Loucy (cell line): ENCODE measurements around the gene SCD.

Source experiments
- H2AFZ ChIP-seq: fragments of 200-600 bp; sonication (generic); 2 replicates; pipeline ENCODE4 v1.6.0; 2016; ENCODE audit warnings: antibody characterized with exemption, mild to moderate bottlenecking, low read length, moderate library complexity
- H3F3A ChIP-seq: fragments of 200-600 bp; 2 replicates; pipeline ENCODE4 v1.6.0; 2016; ENCODE audit warnings: antibody characterized with exemption, low read depth, mild to moderate bottlenecking
- H3K27me3 ChIP-seq: fragments of 200-600 bp; sonication (generic); 2 replicates; pipeline ENCODE4 v1.6.1; 2014; ENCODE audit warnings: low read length, mild to moderate bottlenecking; ENCODE audit not compliant: insufficient read depth, poor library complexity, severe bottlenecking
- H3K36me3 ChIP-seq: fragments of 200-600 bp; sonication (generic); 2 replicates; pipeline ENCODE4 v1.6.1; 2016; ENCODE audit warnings: low read length; ENCODE audit not compliant: insufficient read depth
- H3K4me1 ChIP-seq: fragments of 200-600 bp; sonication (generic); 2 replicates; pipeline ENCODE4 v1.5.1; 2014; ENCODE audit warnings: low read length, mild to moderate bottlenecking; ENCODE audit not compliant: insufficient read depth, poor library complexity, severe bottlenecking
- H3K4me2 ChIP-seq: fragments of 200-600 bp; sonication (generic); 2 replicates; pipeline ENCODE4 v1.6.0; 2014; ENCODE audit warnings: antibody characterized with exemption, low read length, low read depth, mild to moderate bottlenecking; ENCODE audit not compliant: poor library complexity, severe bottlenecking
- H3K4me3 ChIP-seq: fragments of 200-600 bp; sonication (generic); 2 replicates; pipeline ENCODE4 v1.5.1; 2014; ENCODE audit warnings: low read length, mild to moderate bottlenecking, mixed read lengths; ENCODE audit not compliant: poor library complexity, severe bottlenecking
- H3K79me2 ChIP-seq: fragments of 200-600 bp; sonication (generic); 2 replicates; pipeline ENCODE4 v1.6.1; 2014; ENCODE audit warnings: low read length; ENCODE audit not compliant: insufficient read depth
- H3K9ac ChIP-seq: fragments of 200-600 bp; sonication (generic); 2 replicates; pipeline ENCODE4 v1.6.0; 2014; ENCODE audit warnings: mild to moderate bottlenecking, low read depth, low read length, moderate library complexity; ENCODE audit not compliant: poor library complexity, severe bottlenecking
- H3K9me2 ChIP-seq: fragments of 200-600 bp; sonication (generic); replicated peaks from 2 replicates; pipeline ENCODE4 v1.6.1; 2016; ENCODE audit warnings: low read depth, low read length, mixed read lengths
- H3K9me3 ChIP-seq: fragments of 200-600 bp; sonication (generic); 2 replicates; pipeline ENCODE4 v1.6.1; 2014; ENCODE audit warnings: mild to moderate bottlenecking, antibody characterized with exemption, low read length, low read depth; ENCODE audit not compliant: insufficient read depth
- H4K20me1 ChIP-seq: fragments of 200-600 bp; sonication (generic); 2 replicates; pipeline ENCODE4 v1.6.0; 2014; ENCODE audit warnings: antibody characterized with exemption, low read length, mild to moderate bottlenecking; ENCODE audit not compliant: insufficient read depth, poor library complexity, severe bottlenecking
- CTCF ChIP-seq: fragments of 200-600 bp; sonication (generic); conservative IDR thresholded peaks from 2 replicates; pipeline ENCODE4 v1.5.1; 2014; ENCODE audit warnings: mild to moderate bottlenecking, antibody characterized with exemption, low read length
- EZH2phosphoT487 ChIP-seq: fragments of 200-600 bp; IDR thresholded peaks from 2 replicates; pipeline ENCODE4 v1.6.1; 2018; ENCODE audit warnings: antibody characterized with exemption, mild to moderate bottlenecking, moderate library complexity, borderline replicate concordance

Gene SCD

GRCh38 chr10:100403734-100404133 lies 56.7 kb downstream of the SCD start:
- no peaks in the 10 kb centered on the region for H3K79me2 ChIP-seq
- no peak overlapping the region for H3K4me2 ChIP-seq
- H4K20me1 ChIP-seq: no peaks in the 10 kb centered on the region
- H3F3A ChIP-seq: no peaks in the 10 kb centered on the region
- H3K4me1 ChIP-seq: no peaks in the 10 kb centered on the region
- no peak overlapping the region for H2AFZ ChIP-seq
- no peak overlapping the region for H3K4me3 ChIP-seq
- no peaks in the 10 kb centered on the region for H3K36me3 ChIP-seq
- H3K9ac ChIP-seq: no peak overlapping the region
- TF ChIP-seq EZH2phosphoT487 (no peak), CTCF (no peak)
- H3K9me2 ChIP-seq: no peaks in the 10 kb centered on the region
- no peaks in the 10 kb centered on the region for H3K9me3 ChIP-seq
- H3K27me3 ChIP-seq: no peaks in the 10 kb centered on the region

DNA sequence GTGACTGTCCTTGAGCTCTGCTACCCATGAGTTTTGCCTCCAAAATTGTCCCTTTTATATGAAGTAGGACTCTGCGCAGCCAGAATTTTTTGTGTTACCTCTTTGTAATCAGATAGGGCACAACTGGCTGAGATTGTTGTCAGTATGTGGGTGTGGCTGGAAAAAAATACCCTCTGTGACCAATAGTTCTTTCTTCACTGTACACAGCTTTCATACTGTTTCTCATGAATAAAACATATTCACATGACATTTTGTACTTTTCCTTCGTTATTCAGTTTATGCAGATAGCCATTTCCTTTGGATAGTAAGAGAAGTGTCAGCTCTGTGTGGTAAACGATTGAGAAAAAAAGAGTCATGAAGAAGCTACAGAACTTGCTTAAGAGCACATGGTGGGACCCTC lies 66.1 kb downstream of the SCD start:
- H3K4me3 ChIP-seq: no peak overlapping the region
- no peak overlapping the region for H3K4me2 ChIP-seq
- no peaks in the 10 kb centered on the region for H3F3A ChIP-seq
- no peaks in the 10 kb centered on the region for H3K79me2 ChIP-seq
- no peak overlapping the region for H3K9ac ChIP-seq
- no peaks in the 10 kb centered on the region for H3K36me3 ChIP-seq
- H3K9me3 ChIP-seq: no peaks in the 10 kb centered on the region
- H3K4me1 ChIP-seq: no peaks in the 10 kb centered on the region
- TF ChIP-seq EZH2phosphoT487 (no peak), CTCF (no peak)
- H2AFZ ChIP-seq: no peak overlapping the region
- H3K9me2 ChIP-seq: no peaks in the 10 kb centered on the region
- H4K20me1 ChIP-seq: no peaks in the 10 kb centered on the region
- no peaks in the 10 kb centered on the region for H3K27me3 ChIP-seq
